ENCODE measurements around the gene CES3. TPM values are rescaled to one million over a fixed set of nuclear protein-coding genes. Genes with fewer than 3 reads are reported as not detected.

Gene CES3
- polyA plus RNA-seq, 1 experiment, result 0.12 TPM

- TF ChIP-seq, protein P1, sequence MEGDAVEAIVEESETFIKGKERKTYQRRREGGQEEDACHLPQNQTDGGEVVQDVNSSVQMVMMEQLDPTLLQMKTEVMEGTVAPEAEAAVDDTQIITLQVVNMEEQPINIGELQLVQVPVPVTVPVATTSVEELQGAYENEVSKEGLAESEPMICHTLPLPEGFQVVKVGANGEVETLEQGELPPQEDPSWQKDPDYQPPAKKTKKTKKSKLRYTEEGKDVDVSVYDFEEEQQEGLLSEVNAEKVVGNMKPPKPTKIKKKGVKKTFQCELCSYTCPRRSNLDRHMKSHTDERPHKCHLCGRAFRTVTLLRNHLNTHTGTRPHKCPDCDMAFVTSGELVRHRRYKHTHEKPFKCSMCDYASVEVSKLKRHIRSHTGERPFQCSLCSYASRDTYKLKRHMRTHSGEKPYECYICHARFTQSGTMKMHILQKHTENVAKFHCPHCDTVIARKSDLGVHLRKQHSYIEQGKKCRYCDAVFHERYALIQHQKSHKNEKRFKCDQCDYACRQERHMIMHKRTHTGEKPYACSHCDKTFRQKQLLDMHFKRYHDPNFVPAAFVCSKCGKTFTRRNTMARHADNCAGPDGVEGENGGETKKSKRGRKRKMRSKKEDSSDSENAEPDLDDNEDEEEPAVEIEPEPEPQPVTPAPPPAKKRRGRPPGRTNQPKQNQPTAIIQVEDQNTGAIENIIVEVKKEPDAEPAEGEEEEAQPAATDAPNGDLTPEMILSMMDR (IDR thresholded peaks at IDR 0.05; ENCODE audit: low read depth, low read length), result no peak
- Histone ChIP-seq H3K27ac (ENCODE audit: low read depth, low read length) (no peak overlapping the region), H3K27me3 (ENCODE audit: control insufficient read depth, insufficient read depth, low read length) (peaks cover 13% of the 10 kb centered on the region), H3K9me3 (ENCODE audit: control insufficient read depth, insufficient read depth, low read length) (no peaks in the 10 kb centered on the region), H3K4me3 (ENCODE audit: low read depth, low read length) (no peak overlapping the region)
- CTCF ChIA-PET, result no interaction called here
- POLR2A ChIA-PET, result no interaction called here
- DNase-seq (ENCODE audit: low read depth, low spot score), result no peak
Observed at GRCh38 chr16:67015313-67015731, 54.3 kb downstream of the CES3 start.

DNA sequence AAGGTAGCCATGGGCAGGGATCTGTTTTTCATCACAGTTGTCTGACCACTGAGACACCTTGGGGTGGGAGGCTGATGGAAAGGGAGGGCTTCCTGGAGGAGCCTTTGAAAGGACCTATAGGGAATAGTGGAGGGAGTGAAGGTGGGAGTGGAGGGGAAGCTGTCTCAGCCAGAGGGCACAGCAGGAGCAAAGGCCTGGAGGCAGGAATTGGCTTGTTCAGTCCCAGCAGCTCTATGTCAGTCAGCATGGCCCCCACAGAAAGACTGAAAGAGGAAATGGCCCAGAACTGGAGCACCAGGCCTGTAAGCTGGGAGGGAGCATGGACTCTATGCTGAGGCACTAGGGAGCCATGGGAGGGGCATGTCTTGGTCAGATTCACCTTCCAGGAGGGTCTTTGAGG is 55.1 kb downstream of the CES3 start:
- POLR2A ChIA-PET, result interaction anchor here (0.5 to 0.7 kb wide), 3 partner anchors 20 to 497 kb away, joined by 3 to 4 read pairs (median 4); no protein-coding TSS in a partner anchor
- no peak for DNase-seq (ENCODE audit: low read depth, low spot score)
- H3K27me3 ChIP-seq (ENCODE audit: control insufficient read depth, insufficient read depth, low read length), result peaks cover 13% of the 10 kb centered on the region
- no peaks in the 10 kb centered on the region for H3K9me3 ChIP-seq (ENCODE audit: control insufficient read depth, insufficient read depth, low read length)
- H3K4me3 ChIP-seq (ENCODE audit: low read depth, low read length), result no peak overlapping the region
- TF ChIP-seq, protein P1 (IDR thresholded peaks at IDR 0.05; ENCODE audit: low read depth, low read length), result no peak
- no peak overlapping the region for H3K27ac ChIP-seq (ENCODE audit: low read depth, low read length)
- CTCF ChIA-PET, result interaction anchor here (1.6 to 5.3 kb wide), 4 partner anchors 10 to 139 kb away, joined by 4 to 127 read pairs (median 38); partner anchors contain the start of gene CBFB

DNA sequence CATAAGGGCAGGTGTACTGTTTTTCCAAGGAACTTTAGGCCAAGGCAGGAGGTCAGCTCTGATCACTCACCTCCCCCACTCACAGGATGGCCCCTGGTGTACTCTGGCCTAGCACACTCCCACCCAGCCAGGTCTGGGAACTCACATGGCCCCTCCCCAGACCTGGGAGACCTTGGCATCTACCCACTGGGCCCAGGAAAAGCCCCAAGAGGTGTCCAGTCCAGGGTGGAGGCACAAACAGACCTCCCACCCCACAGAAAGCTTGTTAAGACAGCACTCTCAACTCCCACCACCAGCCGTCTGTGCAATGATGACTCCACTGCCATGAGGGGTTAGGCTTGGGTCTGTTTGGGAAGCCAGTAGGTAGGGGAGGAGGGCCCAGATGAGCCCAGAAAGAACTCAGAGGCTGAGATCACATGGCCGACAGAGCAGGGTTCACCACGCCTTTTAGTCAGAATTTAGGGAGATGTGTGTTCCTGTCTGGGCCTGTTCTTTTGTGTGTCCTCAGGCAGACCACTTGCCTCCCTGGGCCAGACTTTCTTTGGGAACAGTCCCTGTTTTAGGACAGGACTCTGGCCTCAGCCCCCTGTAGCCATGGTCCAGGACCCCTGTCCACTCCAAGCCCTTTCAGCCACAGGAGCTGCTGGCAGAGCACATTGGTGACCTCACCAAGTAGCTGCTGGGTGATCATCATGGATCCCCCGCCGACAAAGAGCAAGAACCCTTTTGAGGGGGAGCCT is 55.8 kb downstream of the CES3 start:
- DNase-seq (ENCODE audit: low read depth, low spot score), result no peak
- no peak overlapping the region for H3K27ac ChIP-seq (ENCODE audit: low read depth, low read length)
- POLR2A ChIA-PET, result interaction anchor here (0.5 kb wide), 1 partner anchor 39 kb away, joined by 4 read pairs; no protein-coding TSS in a partner anchor
- no peak overlapping the region for H3K4me3 ChIP-seq (ENCODE audit: low read depth, low read length)
- CTCF ChIA-PET, result interaction anchor here (0.6 to 5.3 kb wide), 14 partner anchors 9 to 341 kb away, joined by 3 to 127 read pairs (median 6); partner anchors contain the start of genes B3GNT9 and CBFB
- H3K27me3 ChIP-seq (ENCODE audit: control insufficient read depth, insufficient read depth, low read length), result peaks cover 13% of the 10 kb centered on the region
- TF ChIP-seq, protein P1 (IDR thresholded peaks at IDR 0.05; ENCODE audit: low read depth, low read length), result no peak
- no peaks in the 10 kb centered on the region for H3K9me3 ChIP-seq (ENCODE audit: control insufficient read depth, insufficient read depth, low read length)

DNA sequence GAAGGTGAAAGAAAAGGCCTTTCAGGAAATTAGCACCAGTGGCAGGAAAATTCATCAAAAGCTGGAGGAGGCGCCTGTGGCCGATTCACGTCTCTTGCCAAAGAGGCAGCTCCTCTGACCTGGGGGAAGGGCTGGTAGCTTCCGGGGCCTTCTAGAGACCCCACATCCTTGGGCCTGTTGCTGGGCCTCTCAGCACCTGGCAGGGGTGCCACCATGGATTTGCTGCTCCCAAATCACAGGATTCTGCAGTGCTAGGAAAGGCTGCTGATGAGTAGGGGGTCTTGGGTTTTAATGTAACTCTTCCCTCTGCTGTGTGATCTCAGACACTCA is 56.3 kb downstream of the CES3 start:
- POLR2A ChIA-PET, result interaction anchor here (1.0 to 1.2 kb wide), 5 partner anchors 11 to 138 kb away, joined by 3 to 7 read pairs (median 3); partner anchors contain the start of genes B3GNT9 and CBFB

More for the DNA sequence above, 56.3 kb downstream of the CES3 start:
- H3K9me3 ChIP-seq (ENCODE audit: control insufficient read depth, insufficient read depth, low read length), result no peaks in the 10 kb centered on the region
- TF ChIP-seq, protein P1 (IDR thresholded peaks at IDR 0.05; ENCODE audit: low read depth, low read length), result no peak
- H3K27me3 ChIP-seq (ENCODE audit: control insufficient read depth, insufficient read depth, low read length), result peaks cover 13% of the 10 kb centered on the region
- H3K4me3 ChIP-seq (ENCODE audit: low read depth, low read length), result no peak overlapping the region
- CTCF ChIA-PET, result interaction anchor here (0.6 to 5.3 kb wide), 17 partner anchors 8 to 341 kb away, joined by 3 to 127 read pairs (median 6); partner anchors contain the start of genes B3GNT9 and CBFB
- DNase-seq (ENCODE audit: low read depth, low spot score), result no peak
- H3K27ac ChIP-seq (ENCODE audit: low read depth, low read length), result no peak overlapping the region
